HG03135 (cell line): ENCODE results near the gene ZKSCAN2.

Source experiments
- ATAC-seq: cut with Tn5 transposase; IDR thresholded peaks from one replicate; pipeline ENCODE4 v1.9.1; 2021; ENCODE audit warnings: mild to moderate bottlenecking, moderate library complexity; ENCODE audit not compliant: unreplicated experiment

The ZKSCAN2 gene

DNA sequence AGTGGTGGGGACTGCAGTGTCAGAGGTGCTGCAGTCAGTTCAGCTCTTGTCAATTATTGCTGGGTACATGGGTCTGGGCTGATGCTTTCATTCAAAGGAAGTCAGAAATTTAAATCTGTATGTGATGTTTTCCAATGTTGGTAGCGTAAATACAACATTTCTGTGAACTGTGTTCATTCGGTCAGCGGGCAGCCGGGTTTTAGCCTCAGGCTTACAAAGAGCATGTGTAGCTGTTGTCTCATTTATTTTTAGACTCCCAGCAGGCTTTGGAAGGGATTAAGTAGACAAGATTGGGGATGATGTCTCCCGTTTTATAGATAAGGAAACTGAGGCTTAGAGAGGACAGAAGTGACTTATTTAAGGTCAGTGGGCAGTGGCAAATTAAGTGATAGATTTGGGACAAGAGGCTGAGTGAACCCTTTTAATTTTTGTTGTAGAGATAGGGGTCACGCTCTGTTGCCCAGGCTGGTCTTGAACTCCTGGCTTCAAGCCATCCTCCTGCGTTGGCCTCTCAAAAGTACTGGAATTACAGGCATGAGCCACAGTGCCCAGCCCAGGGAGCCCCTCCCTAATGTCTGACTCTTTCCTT, 32.8 kb downstream of the ZKSCAN2 start:
- ATAC-seq: no peak

- ATAC-seq: no peak
Observed at GRCh38 chr16:25223964-25224363, 33.7 kb downstream of the ZKSCAN2 start.

- ATAC-seq: no peak
Observed at GRCh38 chr16:25222959-25223358, 34.7 kb downstream of the ZKSCAN2 start.

- no peak for ATAC-seq
Observed at GRCh38 chr16:25219070-25219737, 38.4 kb downstream of the ZKSCAN2 start.

GRCh38 chr16:25217921-25218320, 39.7 kb downstream of the ZKSCAN2 start:
- ATAC-seq: no peak

DNA sequence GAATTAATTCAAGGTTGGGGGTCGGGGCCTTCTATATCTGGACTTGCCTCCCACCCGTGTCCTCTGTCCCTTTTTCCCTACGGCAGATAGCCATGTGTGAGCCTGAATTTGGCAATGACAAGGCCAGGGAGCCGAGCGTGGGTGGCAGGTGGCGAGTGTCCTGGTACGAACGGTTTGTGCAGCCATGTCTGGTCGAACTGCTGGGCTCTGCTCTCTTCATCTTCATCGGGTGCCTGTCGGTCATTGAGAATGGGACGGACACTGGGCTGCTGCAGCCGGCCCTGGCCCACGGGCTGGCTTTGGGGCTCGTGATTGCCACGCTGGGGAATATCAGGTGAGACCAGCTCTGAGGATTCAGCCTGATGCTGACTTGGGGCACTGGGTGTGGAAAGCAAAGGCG, 40.5 kb downstream of the ZKSCAN2 start:
- no peak for ATAC-seq

- no peak for ATAC-seq
Observed at GRCh38 chr16:25213709-25214397, 43.8 kb downstream of the ZKSCAN2 start.

GRCh38 chr16:25212636-25213035, 45.0 kb downstream of the ZKSCAN2 start:
- ATAC-seq: no peak

DNA sequence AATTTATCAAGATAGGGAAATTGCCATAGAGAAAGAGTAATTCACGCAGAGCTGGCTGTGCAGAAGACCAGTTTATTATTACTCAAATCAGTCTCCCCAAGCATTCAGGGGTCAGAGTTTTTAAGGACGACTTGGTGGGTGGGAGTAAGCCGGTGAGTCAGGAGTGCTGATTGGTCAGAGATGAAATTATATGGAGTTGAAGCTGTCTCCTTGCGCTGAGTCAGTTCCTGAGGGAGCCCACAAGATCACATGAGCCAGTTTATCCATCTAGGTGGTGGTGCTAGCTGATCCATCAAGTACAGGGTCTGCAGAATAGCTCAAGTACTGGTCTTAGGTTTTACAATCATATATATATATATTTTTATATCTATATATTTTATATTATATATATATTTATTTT, 46.9 kb downstream of the ZKSCAN2 start:
- no peak for ATAC-seq

DNA sequence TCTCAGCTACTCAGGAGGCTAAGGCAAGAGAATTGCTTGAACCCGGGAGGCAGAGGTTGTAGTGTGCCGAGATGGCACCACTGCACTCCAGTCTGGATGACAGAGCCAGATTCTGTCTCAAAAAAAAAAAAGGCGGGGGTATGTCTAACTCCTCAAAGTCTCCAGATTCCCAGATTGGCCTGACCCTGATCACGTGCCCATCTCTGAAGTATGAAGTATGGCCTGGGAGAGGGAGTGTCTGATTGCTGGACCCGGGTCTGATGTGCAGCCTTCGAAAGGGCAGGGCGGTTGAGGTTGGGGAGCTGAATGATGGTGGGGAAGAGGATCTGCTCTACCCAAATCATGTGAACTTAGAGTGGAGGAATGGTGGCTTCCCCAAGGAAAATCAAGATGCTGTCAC, 58.2 kb downstream of the ZKSCAN2 start:
- no peak for ATAC-seq

GRCh38 chr16:25198021-25198420, 59.6 kb downstream of the ZKSCAN2 start:
- ATAC-seq: no peak

GRCh38 chr16:25194273-25194878, 63.3 kb downstream of the ZKSCAN2 start:
- ATAC-seq: no peak

GRCh38 chr16:25192096-25192495, 65.5 kb downstream of the ZKSCAN2 start:
- no peak for ATAC-seq

GRCh38 chr16:25189305-25189704, 68.3 kb downstream of the ZKSCAN2 start:
- ATAC-seq: no peak

- no peak for ATAC-seq
Observed at GRCh38 chr16:25187491-25187795, 70.2 kb downstream of the ZKSCAN2 start.
